Measurements from ENCODE around the gene ASCL3. TPM values are rescaled to one million over a fixed set of nuclear protein-coding genes. Genes with fewer than 3 reads are reported as not detected.

The ASCL3 gene
- total RNA-seq, 1 donor from 2014 or later: not detected

- H3K4me3 ChIP-seq (ENCODE audit: low read depth, low read length): no peak overlapping the region
- no peaks in the 10 kb centered on the region for H3K36me3 ChIP-seq (ENCODE audit: control insufficient read depth, insufficient read depth, low read length)
- no peak for DNase-seq (ENCODE audit: low read depth)
- TF ChIP-seq CTCF (IDR thresholded peaks at IDR 0.05; ENCODE audit: insufficient read depth, low read length, severe bottlenecking): no peak
- no peaks in the 10 kb centered on the region for H3K27me3 ChIP-seq (ENCODE audit: control insufficient read depth, insufficient read depth, low read length)
- peak; percentile 58 for FAIRE-seq
Observed at GRCh38 chr11:8930456-8931175, 12.2 kb downstream of the ASCL3 start.

GRCh38 chr11:8928981-8929615 lies 13.7 kb downstream of the ASCL3 start:
- no peak for DNase-seq (ENCODE audit: low read depth)
- H3K36me3 ChIP-seq (ENCODE audit: control insufficient read depth, insufficient read depth, low read length): no peaks in the 10 kb centered on the region
- TF ChIP-seq CTCF (IDR thresholded peaks at IDR 0.05; ENCODE audit: insufficient read depth, low read length, severe bottlenecking): no peak
- FAIRE-seq: no peak
- H3K4me3 ChIP-seq (ENCODE audit: low read depth, low read length): no peak overlapping the region
- H3K27me3 ChIP-seq (ENCODE audit: control insufficient read depth, insufficient read depth, low read length): no peaks in the 10 kb centered on the region

- TF ChIP-seq CTCF (IDR thresholded peaks at IDR 0.05; ENCODE audit: insufficient read depth, low read length, severe bottlenecking): no peak
- no peak overlapping the region for H3K4me3 ChIP-seq (ENCODE audit: low read depth, low read length)
- no peak for FAIRE-seq
- H3K27me3 ChIP-seq (ENCODE audit: control insufficient read depth, insufficient read depth, low read length): no peaks in the 10 kb centered on the region
- DNase-seq (ENCODE audit: low read depth): no peak
- H3K36me3 ChIP-seq (ENCODE audit: control insufficient read depth, insufficient read depth, low read length): no peaks in the 10 kb centered on the region
Observed at GRCh38 chr11:8928205-8928604, 14.6 kb downstream of the ASCL3 start.

- H3K27me3 ChIP-seq (ENCODE audit: control insufficient read depth, insufficient read depth, low read length): no peaks in the 10 kb centered on the region
- TF ChIP-seq CTCF (IDR thresholded peaks at IDR 0.05; ENCODE audit: insufficient read depth, low read length, severe bottlenecking): no peak
- no peaks in the 10 kb centered on the region for H3K36me3 ChIP-seq (ENCODE audit: control insufficient read depth, insufficient read depth, low read length)
- no peak overlapping the region for H3K4me3 ChIP-seq (ENCODE audit: low read depth, low read length)
- FAIRE-seq (no peak), DNase-seq (ENCODE audit: low read depth) (no peak)
Observed at GRCh38 chr11:8927233-8927632, 15.6 kb downstream of the ASCL3 start.

- Histone ChIP-seq H3K36me3 (ENCODE audit: control insufficient read depth, insufficient read depth, low read length) (no peaks in the 10 kb centered on the region), H3K4me3 (ENCODE audit: low read depth, low read length) (no peak overlapping the region), H3K27me3 (ENCODE audit: control insufficient read depth, insufficient read depth, low read length) (no peaks in the 10 kb centered on the region)
- FAIRE-seq: no peak
- no peak for TF ChIP-seq CTCF (IDR thresholded peaks at IDR 0.05; ENCODE audit: insufficient read depth, low read length, severe bottlenecking)
- no peak for DNase-seq (ENCODE audit: low read depth)
Observed at GRCh38 chr11:8926236-8926635, 16.6 kb downstream of the ASCL3 start.

All from bronchial epithelial cell (primary cell).